GM23338 (cell line): ENCODE data around the gene NEMP1. TPM values are rescaled to one million over a fixed set of nuclear protein-coding genes. Genes with fewer than 3 reads are reported as not detected.

Experiments
- ATAC-seq: fragments of 200-7000 bp; cut with Tn5 transposase; 3 replicates; pipeline ENCODE4 v1.9.1; 2020
- DNase-seq: peaks from one replicate; pipeline ENCODE4 v3.0.0-alpha.2; 2015; ENCODE audit warnings: low spot score
- H2AFZ ChIP-seq: fragments of 200-600 bp; sonication (generic); 2 replicates; pipeline ENCODE4 v1.8.0; 2016; ENCODE audit warnings: antibody characterized with exemption, mild to moderate bottlenecking, moderate library complexity
- H3F3A ChIP-seq: fragments of 200-600 bp; sonication (generic); replicated peaks from 2 replicates; pipeline ENCODE4 v1.8.0; 2017; ENCODE audit warnings: antibody characterized with exemption, mixed run types, low read depth
- H3K27ac ChIP-seq: fragments of 200-600 bp; sonication (generic); 2 replicates; pipeline ENCODE4 v1.6.1; 2016; ENCODE audit warnings: low read depth
- H3K27me3 ChIP-seq: fragments of 200-600 bp; sonication (generic); 2 replicates; pipeline ENCODE4 v1.8.0; 2016; ENCODE audit warnings: mild to moderate bottlenecking, mixed run types, moderate library complexity; ENCODE audit not compliant: insufficient read depth
- H3K36me3 ChIP-seq: fragments of 200-600 bp; sonication (generic); 2 replicates; pipeline ENCODE4 v1.8.0; 2016; ENCODE audit warnings: mild to moderate bottlenecking; ENCODE audit not compliant: insufficient read depth
- H3K4me1 ChIP-seq: fragments of 200-600 bp; sonication (generic); 2 replicates; pipeline ENCODE4 v1.8.0; 2016; ENCODE audit warnings: mild to moderate bottlenecking, moderate library complexity; ENCODE audit not compliant: insufficient read depth
- H3K4me2 ChIP-seq: fragments of 200-600 bp; sonication (generic); 2 replicates; pipeline ENCODE4 v1.7.1; 2017; ENCODE audit warnings: mixed run types
- H3K4me3 ChIP-seq: fragments of 200-600 bp; sonication (generic); 2 replicates; pipeline ENCODE4 v1.6.1; 2016; ENCODE audit warnings: mixed run types
- H3K79me2 ChIP-seq: fragments of 200-600 bp; sonication (generic); replicated peaks from 2 replicates; pipeline ENCODE4 v1.8.0; 2017; ENCODE audit warnings: mild to moderate bottlenecking; ENCODE audit not compliant: insufficient read depth
- H3K9me2 ChIP-seq: fragments of 200-600 bp; sonication (generic); 2 replicates; pipeline ENCODE4 v1.8.0; 2017; ENCODE audit not compliant: insufficient read depth
- H4K20me1 ChIP-seq: fragments of 200-600 bp; sonication (generic); replicated peaks from 2 replicates; pipeline ENCODE4 v1.8.0; 2017; ENCODE audit warnings: mild to moderate bottlenecking; ENCODE audit not compliant: insufficient read depth
- H3K27ac Mint-ChIP-seq: 2 replicates; pipeline ENCODE4 v1.8.0; 2020; ENCODE audit warnings: inconsistent platforms, mild to moderate bottlenecking, moderate library complexity, mixed read lengths
- H3K27me3 Mint-ChIP-seq: 3 replicates; pipeline ENCODE4 v1.8.0; 2022; ENCODE audit warnings: low read depth, mild to moderate bottlenecking, moderate library complexity, mixed read lengths, inconsistent platforms; ENCODE audit not compliant: insufficient read depth, poor library complexity
- H3K36me3 Mint-ChIP-seq: 3 replicates; pipeline ENCODE4 v1.8.0; 2021; ENCODE audit warnings: low read depth, mild to moderate bottlenecking, inconsistent platforms, moderate library complexity, mixed read lengths
- H3K4me1 Mint-ChIP-seq: 3 replicates; pipeline ENCODE4 v1.8.0; 2020; ENCODE audit warnings: mild to moderate bottlenecking, inconsistent platforms, mixed read lengths
- H3K4me3 Mint-ChIP-seq: 3 replicates; pipeline ENCODE4 v1.8.0; 2021; ENCODE audit warnings: moderate library complexity, mild to moderate bottlenecking, inconsistent platforms, mixed read lengths
- H3K9me3 Mint-ChIP-seq: 3 replicates; pipeline ENCODE4 v1.8.0; 2020; ENCODE audit warnings: moderate library complexity, mild to moderate bottlenecking, inconsistent platforms, mixed read lengths
- JUNB ChIP-seq: IDR thresholded peaks from one replicate; pipeline ENCODE4 v1.6.1; 2016; ENCODE audit warnings: antibody characterized with exemption; ENCODE audit not compliant: unreplicated experiment
- REST ChIP-seq: IDR thresholded peaks from one replicate; pipeline ENCODE4 v1.6.1; 2018; ENCODE audit warnings: antibody characterized with exemption; ENCODE audit not compliant: unreplicated experiment
- STAT1 ChIP-seq: IDR thresholded peaks from one replicate; pipeline ENCODE4 v1.6.1; 2016; ENCODE audit warnings: antibody characterized with exemption; ENCODE audit not compliant: unreplicated experiment
- ZNF331 ChIP-seq: fragments of 250-450 bp; sonication (Bioruptor Pico); IDR thresholded peaks from 2 replicates; pipeline ENCODE4 v1.5.0; 2020; ENCODE audit warnings: low read depth, mild to moderate bottlenecking, moderate library complexity
- ZNF462 ChIP-seq: fragments of 250-450 bp; sonication (Bioruptor Pico); IDR thresholded peaks from 2 replicates; pipeline ENCODE4 v1.5.0; 2020; ENCODE audit warnings: mild to moderate bottlenecking, moderate library complexity
- polyA plus RNA-seq: library from polyadenylated mRNA; unstranded; fragments of >200 nt; fragmentation: Nextera tagmentation; extraction: Ambion mirVana; gene quantifications from 2 replicates; pipeline ENCODE4 v1.2.1, GENCODE V29; 2016
- total RNA-seq: library from RNA; depleted of rRNA; stranded (reverse); fragments of >200 nt; shearing (Covaris generic); gene quantifications from 2 replicates; pipeline ENCODE4 v1.2.3, GENCODE V29; 2014

NEMP1 gene
- total and polyA plus RNA-seq, 2 experiments from 2014 or later = 11.9 to 35.0 TPM

DNA sequence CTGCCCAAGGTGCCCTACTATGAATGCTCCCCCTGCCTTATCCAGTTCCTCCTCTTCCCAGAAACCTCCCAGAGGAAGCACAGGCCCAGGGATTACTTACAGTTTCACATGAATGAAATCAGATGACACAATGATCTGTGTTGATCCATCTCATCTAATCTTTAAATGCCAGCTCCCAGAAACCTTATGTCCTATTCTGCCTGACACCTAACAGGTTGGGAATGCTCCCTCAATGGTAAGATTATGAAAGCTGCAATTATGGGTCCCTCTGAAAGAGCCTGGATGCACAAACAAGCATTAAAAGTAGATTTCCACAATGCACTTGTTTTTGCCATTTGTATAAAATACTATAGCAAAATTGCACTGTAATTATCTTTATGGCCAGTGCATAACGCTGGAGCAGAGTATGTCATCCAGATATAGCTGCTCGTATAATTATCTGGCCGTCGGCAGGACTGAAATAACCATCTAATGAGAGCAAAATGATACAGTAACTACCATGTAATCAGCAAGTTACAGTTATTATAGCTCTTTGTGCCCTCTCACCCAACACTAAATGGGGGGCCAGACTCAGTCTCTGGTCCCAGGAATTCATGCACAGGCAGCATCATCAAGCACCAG, 67.9 kb downstream of the NEMP1 start:
- Histone ChIP-seq H3K4me3 (no peak overlapping the region), H4K20me1 (no peaks in the 10 kb centered on the region), H3K4me1 (peaks cover 40% of the 10 kb centered on the region), H3K4me2 (peak overlapping the region; percentile 54), H3K36me3 (no peaks in the 10 kb centered on the region), H3K79me2 (peaks cover 3% of the 10 kb centered on the region), H3K9me2 (no peaks in the 10 kb centered on the region), H3K27ac (no peak overlapping the region), H2AFZ (peak overlapping the region; percentile 47; the same call in 1 of the 2 replicates), H3K27me3 (no peaks in the 10 kb centered on the region), H3F3A (peaks cover 7% of the 10 kb centered on the region; the same call in 1 of the 2 replicates)
- H3K4me3 Mint-ChIP-seq = no peak overlapping the region
- no peak for TF ChIP-seq STAT1
- no peak for TF ChIP-seq REST
- no peak for TF ChIP-seq JUNB
- no peak for TF ChIP-seq ZNF331
- no peak for TF ChIP-seq ZNF462 (CRISPR knock-in tag)
- peaks cover 3% of the 10 kb centered on the region; the same call in 1 of the 3 replicates for H3K36me3 Mint-ChIP-seq
- H3K4me1 Mint-ChIP-seq = peaks cover 59% of the 10 kb centered on the region
- H3K9me3 Mint-ChIP-seq = no peaks in the 10 kb centered on the region
- peaks cover 4% of the 10 kb centered on the region for H3K27me3 Mint-ChIP-seq
- H3K27ac Mint-ChIP-seq = no peak overlapping the region
- no peak for DNase-seq
- peak; percentile 8; the same call in 2 of the 3 replicates for ATAC-seq
